Heart left ventricle (tissue), 13 donors: Measurements from ENCODE around the gene GCLC.

Experiments
- CTCF ChIP-seq, 12 donors: fragments of 200-600 bp; sonication (generic) in 4 of 12; IDR thresholded peaks; one replicate each; pipeline versions ENCODE4 v1.5.0 to v1.8.0; 2018 to 2022; ENCODE audit warnings: antibody characterized with exemption in 12 of 12, mild to moderate bottlenecking in 5 of 12
- POLR2A ChIP-seq, 2 donors: fragments of 450-650 bp; IDR thresholded peaks; one replicate each; pipeline ENCODE4 v1.6.1; 2017; ENCODE audit warnings: antibody characterized with exemption in 2 of 2, mild to moderate bottlenecking in 2 of 2, moderate library complexity in 2 of 2
- donor health status: ischemic (EF 13 %, LVEDD 7.1; RV severe dilation, severe dysfunction).
- donor health status: DM: no; HTN: yes; CAD: no.
- donor health status: DM: no; HTN: no; CAD: no.
- donor health status: ischemic (EF 25% LVEDD 6.9; RV normal size, moderate dysfunction).
- donor health status: ischemic (EF 25% LVEDD 5.7; RV mildly dilated, moderate dysfunction).
- donor health status: ischemic (EF 35%, LVEDD 5.7; RV mildly dilated, moderate dysfunction).
- donor health status: nonischemic (EF 11% LVEDD 7.7; RV severe dilation, severe dysfunction).
- donor health status: DM: yes; HTN: yes; CAD: no.
- donor health status: PGD.
- donor health status: ischemic (EF 29% LVEDD 5.4; RV normal size, mild dysfunction).
- donor health status: nonischemic (EF 23%, LVEDD 6.1; RV moderate dilation, normal function).

GRCh38 chr6:53564401-53565065 is 19.6 kb upstream of the GCLC start:
- no peak for TF ChIP-seq CTCF (IDR thresholded peaks at IDR 0.05)
- TF ChIP-seq POLR2A (IDR thresholded peaks at IDR 0.05) = no peak
